HEK293 (cell line): ENCODE measurements around the gene DNAH7.

Experiments used
- CTCF ChIP-seq: fragments of 450-650 bp; formaldehyde crosslinking; IDR thresholded peaks from 2 replicates; pipeline ENCODE4 v1.5.1; 2016; ENCODE audit warnings: missing biosample characterization, missing genetic modification characterization
- IKZF3 ChIP-seq: fragments of 450-650 bp; IDR thresholded peaks from 2 replicates; pipeline ENCODE4 v1.5.0; 2018; ENCODE audit warnings: missing biosample characterization, mild to moderate bottlenecking, missing genetic modification characterization, moderate library complexity
- TF ChIP-seq, protein P1 (sequence below): fragments of 450-650 bp; formaldehyde crosslinking; IDR thresholded peaks from 2 replicates; pipeline ENCODE4 v1.5.1; 2016; ENCODE audit warnings: missing biosample characterization, missing genetic modification characterization

DNA sequence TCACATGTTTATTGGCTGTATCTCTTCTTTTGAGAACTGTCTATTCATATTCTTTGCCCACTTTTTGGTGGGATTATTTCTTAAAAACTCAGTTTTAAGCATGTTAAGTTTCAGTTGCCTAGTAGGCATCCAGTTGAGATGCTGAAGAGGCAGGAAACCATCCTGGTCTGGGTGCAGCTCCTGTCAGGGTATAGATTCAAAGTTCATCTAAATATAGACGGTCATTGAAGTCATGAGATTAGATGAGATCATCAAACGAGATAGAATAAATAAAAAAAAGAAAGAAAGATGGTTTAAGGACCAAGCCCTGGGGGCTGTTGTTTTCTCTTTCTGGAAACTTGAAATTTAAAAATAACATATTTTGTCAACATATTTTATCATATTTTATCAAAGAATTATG, 9.2 kb upstream of the DNAH7 start:
- TF ChIP-seq, protein P1, sequence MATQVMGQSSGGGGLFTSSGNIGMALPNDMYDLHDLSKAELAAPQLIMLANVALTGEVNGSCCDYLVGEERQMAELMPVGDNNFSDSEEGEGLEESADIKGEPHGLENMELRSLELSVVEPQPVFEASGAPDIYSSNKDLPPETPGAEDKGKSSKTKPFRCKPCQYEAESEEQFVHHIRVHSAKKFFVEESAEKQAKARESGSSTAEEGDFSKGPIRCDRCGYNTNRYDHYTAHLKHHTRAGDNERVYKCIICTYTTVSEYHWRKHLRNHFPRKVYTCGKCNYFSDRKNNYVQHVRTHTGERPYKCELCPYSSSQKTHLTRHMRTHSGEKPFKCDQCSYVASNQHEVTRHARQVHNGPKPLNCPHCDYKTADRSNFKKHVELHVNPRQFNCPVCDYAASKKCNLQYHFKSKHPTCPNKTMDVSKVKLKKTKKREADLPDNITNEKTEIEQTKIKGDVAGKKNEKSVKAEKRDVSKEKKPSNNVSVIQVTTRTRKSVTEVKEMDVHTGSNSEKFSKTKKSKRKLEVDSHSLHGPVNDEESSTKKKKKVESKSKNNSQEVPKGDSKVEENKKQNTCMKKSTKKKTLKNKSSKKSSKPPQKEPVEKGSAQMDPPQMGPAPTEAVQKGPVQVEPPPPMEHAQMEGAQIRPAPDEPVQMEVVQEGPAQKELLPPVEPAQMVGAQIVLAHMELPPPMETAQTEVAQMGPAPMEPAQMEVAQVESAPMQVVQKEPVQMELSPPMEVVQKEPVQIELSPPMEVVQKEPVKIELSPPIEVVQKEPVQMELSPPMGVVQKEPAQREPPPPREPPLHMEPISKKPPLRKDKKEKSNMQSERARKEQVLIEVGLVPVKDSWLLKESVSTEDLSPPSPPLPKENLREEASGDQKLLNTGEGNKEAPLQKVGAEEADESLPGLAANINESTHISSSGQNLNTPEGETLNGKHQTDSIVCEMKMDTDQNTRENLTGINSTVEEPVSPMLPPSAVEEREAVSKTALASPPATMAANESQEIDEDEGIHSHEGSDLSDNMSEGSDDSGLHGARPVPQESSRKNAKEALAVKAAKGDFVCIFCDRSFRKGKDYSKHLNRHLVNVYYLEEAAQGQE (tag by site-specific recombination): no peak
- no peak for TF ChIP-seq IKZF3
- TF ChIP-seq CTCF (tag by site-specific recombination): no peak
